OCI-LY1 (cell line): ENCODE data around the gene GOLGA7B.

Experiments used
- H2AFZ ChIP-seq: fragments of 200-600 bp; sonication (generic), shearing (Covaris generic); 2 replicates; pipeline ENCODE4 v1.6.0; 2014; ENCODE audit warnings: antibody characterized with exemption, mild to moderate bottlenecking, low read length
- H3F3A ChIP-seq: fragments of 200-600 bp; sonication (generic), shearing (Covaris generic); 2 replicates; pipeline ENCODE4 v1.6.0; 2014; ENCODE audit warnings: mild to moderate bottlenecking, antibody characterized with exemption, low read length, moderate library complexity; ENCODE audit not compliant: insufficient read depth
- H3K27ac ChIP-seq: fragments of 200-600 bp; sonication (generic); 2 replicates; pipeline ENCODE4 v1.5.1; 2014; ENCODE audit warnings: low read length, mixed run types, mild to moderate bottlenecking, low read depth; ENCODE audit not compliant: poor library complexity, severe bottlenecking
- H3K27me3 ChIP-seq: fragments of 200-600 bp; sonication (generic); 2 replicates; pipeline ENCODE4 v1.6.0; 2014; ENCODE audit warnings: antibody characterized with exemption, mild to moderate bottlenecking, low read length, moderate library complexity; ENCODE audit not compliant: insufficient read depth
- H3K36me3 ChIP-seq: fragments of 200-600 bp; sonication (generic); 2 replicates; pipeline ENCODE4 v1.6.1; 2014; ENCODE audit warnings: mild to moderate bottlenecking, antibody characterized with exemption, low read length, moderate library complexity, mixed read lengths; ENCODE audit not compliant: insufficient read depth
- H3K4me1 ChIP-seq: fragments of 200-600 bp; sonication (generic); 2 replicates; pipeline ENCODE4 v1.5.1; 2014; ENCODE audit warnings: mild to moderate bottlenecking, low read length, moderate library complexity; ENCODE audit not compliant: insufficient read depth, severe bottlenecking
- H3K4me2 ChIP-seq: fragments of 200-600 bp; sonication (generic), shearing (Covaris generic); 2 replicates; pipeline ENCODE4 v1.6.1; 2014; ENCODE audit warnings: low read length
- H3K4me3 ChIP-seq: fragments of 200-600 bp; sonication (generic); 2 replicates; pipeline ENCODE4 v1.5.1; 2014; ENCODE audit warnings: low read length, low read depth, mild to moderate bottlenecking, mixed read lengths; ENCODE audit not compliant: poor library complexity, severe bottlenecking
- H3K79me2 ChIP-seq: fragments of 200-600 bp; shearing (Covaris generic); 2 replicates; pipeline ENCODE4 v1.6.1; 2016; ENCODE audit warnings: mixed run types, low read length, mixed read lengths; ENCODE audit not compliant: insufficient read depth
- H3K9ac ChIP-seq: fragments of 200-600 bp; sonication (generic), shearing (Covaris generic); 2 replicates; pipeline ENCODE4 v1.6.1; 2014; ENCODE audit warnings: mild to moderate bottlenecking, low read length, mixed read lengths
- H3K9me2 ChIP-seq: fragments of 200-600 bp; sonication (generic), shearing (Covaris generic); 2 replicates; pipeline ENCODE4 v1.6.1; 2014; ENCODE audit warnings: low read depth, mild to moderate bottlenecking, low read length, mixed read lengths
- H3K9me3 ChIP-seq: fragments of 200-600 bp; shearing (Covaris generic); 2 replicates; pipeline ENCODE4 v1.6.1; 2014; ENCODE audit warnings: low read length, mixed read lengths
- H4K20me1 ChIP-seq: fragments of 200-600 bp; sonication (generic), shearing (Covaris generic); 2 replicates; pipeline ENCODE4 v1.6.0; 2016; ENCODE audit warnings: mild to moderate bottlenecking, low read length; ENCODE audit not compliant: insufficient read depth
- CTCF ChIP-seq: fragments of 200-600 bp; sonication (generic), shearing (Covaris generic); IDR thresholded peaks from 2 replicates; pipeline ENCODE4 v1.5.1; 2017; ENCODE audit warnings: mild to moderate bottlenecking, antibody characterized with exemption, low read length, moderate library complexity, mixed read lengths
- EZH2 ChIP-seq: fragments of 200-600 bp; sonication (generic), shearing (Covaris generic); IDR thresholded peaks from 2 replicates; pipeline ENCODE4 v1.8.0; 2017; ENCODE audit warnings: borderline replicate concordance, mixed run types, mild to moderate bottlenecking, antibody characterized with exemption, low read length, moderate library complexity, mixed read lengths

Gene GOLGA7B

GRCh38 chr10:97910661-97911060 lies 61.0 kb downstream of the GOLGA7B start:
- H3K4me2 ChIP-seq, result no peak overlapping the region
- H3K27me3 ChIP-seq, result no peaks in the 10 kb centered on the region
- H4K20me1 ChIP-seq, result no peaks in the 10 kb centered on the region
- no peak overlapping the region for H2AFZ ChIP-seq
- H3F3A ChIP-seq, result no peaks in the 10 kb centered on the region
- H3K9me3 ChIP-seq, result no peaks in the 10 kb centered on the region
- no peak overlapping the region for H3K27ac ChIP-seq
- no peaks in the 10 kb centered on the region for H3K79me2 ChIP-seq
- no peak overlapping the region for H3K4me3 ChIP-seq
- no peaks in the 10 kb centered on the region for H3K4me1 ChIP-seq
- no peaks in the 10 kb centered on the region for H3K9me2 ChIP-seq
- H3K36me3 ChIP-seq, result no peaks in the 10 kb centered on the region
- TF ChIP-seq EZH2 (no peak), CTCF (no peak)
- H3K9ac ChIP-seq, result no peak overlapping the region

GRCh38 chr10:97911217-97911616 lies 61.6 kb downstream of the GOLGA7B start:
- Histone ChIP-seq H3K4me3 (no peak overlapping the region), H3K27ac (no peak overlapping the region), H2AFZ (no peak overlapping the region), H3K36me3 (no peaks in the 10 kb centered on the region), H3K79me2 (no peaks in the 10 kb centered on the region), H3K4me1 (no peaks in the 10 kb centered on the region), H3F3A (no peaks in the 10 kb centered on the region), H3K4me2 (no peak overlapping the region), H3K9me3 (no peaks in the 10 kb centered on the region), H3K27me3 (no peaks in the 10 kb centered on the region), H4K20me1 (no peaks in the 10 kb centered on the region), H3K9ac (no peak overlapping the region), H3K9me2 (no peaks in the 10 kb centered on the region)
- TF ChIP-seq EZH2 (no peak), CTCF (no peak)

DNA sequence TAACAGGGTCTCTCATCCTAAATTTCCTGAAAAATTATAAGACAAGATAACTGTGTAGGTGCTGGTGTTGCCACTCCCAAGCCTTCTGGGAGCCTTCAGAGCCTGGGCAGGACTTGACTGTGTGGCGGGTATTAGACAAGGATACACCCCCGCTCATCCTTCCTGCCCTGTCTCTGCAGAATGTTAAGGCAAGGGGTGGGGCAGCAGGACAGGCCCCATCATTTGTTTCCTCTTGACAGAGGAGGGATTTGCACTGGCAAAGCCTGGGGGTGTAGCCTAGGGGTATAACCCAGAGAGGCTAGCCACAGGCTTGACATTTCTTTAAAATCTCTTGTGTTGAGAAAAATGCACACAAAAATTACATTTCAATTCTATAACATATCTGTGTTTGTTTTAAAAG lies 63.5 kb downstream of the GOLGA7B start:
- Histone ChIP-seq H3K4me2 (no peak overlapping the region), H3F3A (no peaks in the 10 kb centered on the region), H3K79me2 (no peaks in the 10 kb centered on the region), H3K36me3 (no peaks in the 10 kb centered on the region), H3K9me3 (no peaks in the 10 kb centered on the region), H3K27me3 (no peaks in the 10 kb centered on the region), H3K9ac (no peak overlapping the region), H3K9me2 (no peaks in the 10 kb centered on the region), H2AFZ (no peak overlapping the region), H3K4me3 (no peak overlapping the region), H3K4me1 (no peaks in the 10 kb centered on the region), H3K27ac (no peak overlapping the region), H4K20me1 (no peaks in the 10 kb centered on the region)
- no peak for TF ChIP-seq EZH2
- no peak for TF ChIP-seq CTCF
